ENCODE results near the gene WDR48. TPM values are rescaled to one million over a fixed set of nuclear protein-coding genes. Genes with fewer than 3 reads are reported as not detected.
A peak's percentile ranks its signal among the peaks of the same experiment; 100 is the strongest.

The WDR48 gene
- total and polyA plus RNA-seq, 8 donors = 6.3 to 25.8 (median 15.4) TPM

- intact Hi-C loops (cut with DNase I) = no loop called here
- DNase-seq (peak in 1 of 6 donors; percentile 52), FAIRE-seq (no peak), ATAC-seq (no peak)
- no peaks in the 10 kb centered on the region for H3K27me3 ChIP-seq
- 3 to 7% methylated on average over 16 of the region's 16 CpGs for WGBS, 2 donors
- peaks cover 0 to 20% (median 5%) of the 10 kb centered on the region in 3 donors for H3K4me1 ChIP-seq
- no peaks in the 10 kb centered on the region for H3K9me3 ChIP-seq
- H3K36me3 ChIP-seq = no peaks in the 10 kb centered on the region
- H3K27ac ChIP-seq = peak overlapping the region; percentile 92 to 99 (median 92)
- H3K4me3 ChIP-seq = peak overlapping the region; percentile 80 to 100 (median 96)
- TF ChIP-seq, protein P1, sequence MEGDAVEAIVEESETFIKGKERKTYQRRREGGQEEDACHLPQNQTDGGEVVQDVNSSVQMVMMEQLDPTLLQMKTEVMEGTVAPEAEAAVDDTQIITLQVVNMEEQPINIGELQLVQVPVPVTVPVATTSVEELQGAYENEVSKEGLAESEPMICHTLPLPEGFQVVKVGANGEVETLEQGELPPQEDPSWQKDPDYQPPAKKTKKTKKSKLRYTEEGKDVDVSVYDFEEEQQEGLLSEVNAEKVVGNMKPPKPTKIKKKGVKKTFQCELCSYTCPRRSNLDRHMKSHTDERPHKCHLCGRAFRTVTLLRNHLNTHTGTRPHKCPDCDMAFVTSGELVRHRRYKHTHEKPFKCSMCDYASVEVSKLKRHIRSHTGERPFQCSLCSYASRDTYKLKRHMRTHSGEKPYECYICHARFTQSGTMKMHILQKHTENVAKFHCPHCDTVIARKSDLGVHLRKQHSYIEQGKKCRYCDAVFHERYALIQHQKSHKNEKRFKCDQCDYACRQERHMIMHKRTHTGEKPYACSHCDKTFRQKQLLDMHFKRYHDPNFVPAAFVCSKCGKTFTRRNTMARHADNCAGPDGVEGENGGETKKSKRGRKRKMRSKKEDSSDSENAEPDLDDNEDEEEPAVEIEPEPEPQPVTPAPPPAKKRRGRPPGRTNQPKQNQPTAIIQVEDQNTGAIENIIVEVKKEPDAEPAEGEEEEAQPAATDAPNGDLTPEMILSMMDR (IDR thresholded peaks at IDR 0.05) = no peak
Measured at GRCh38 chr3:39106281-39106811, 54.5 kb downstream of the WDR48 start.

- Histone ChIP-seq H3K9me3 (no peaks in the 10 kb centered on the region), H3K27me3 (no peaks in the 10 kb centered on the region), H3K27ac (peak overlapping the region; percentile 92 to 99 (median 92)), H3K4me1 (peaks cover 0 to 20% (median 5%) of the 10 kb centered on the region in 3 donors), H3K4me3 (peak overlapping the region; percentile 80 to 100 (median 96)), H3K36me3 (no peaks in the 10 kb centered on the region)
- FAIRE-seq (no peak), DNase-seq (peak; percentile 60 to 90 (median 71)), ATAC-seq (peak; percentile 71 to 80 (median 74))
- WGBS, 2 donors = 0% methylated on average over 55 of the region's 55 CpGs
- TF ChIP-seq, protein P1 (IDR thresholded peaks at IDR 0.05) = no peak
- intact Hi-C loops (cut with DNase I) = no loop called here
Measured at GRCh38 chr3:39106851-39107387, 55.1 kb downstream of the WDR48 start.

- Histone ChIP-seq H3K9me3 (no peaks in the 10 kb centered on the region), H3K27ac (peak within 1 kb of the TSS; percentile 92 to 99 (median 92)), H3K4me3 (peak within 1 kb of the TSS; percentile 80 to 100 (median 96)), H3K4me1 (peaks cover 0 to 20% (median 5%) of the 10 kb centered on the region in 3 donors), H3K36me3 (no peaks in the 10 kb centered on the region), H3K27me3 (no peaks in the 10 kb centered on the region)
- DNase-seq = peak; percentile 85 to 95 (median 88)
- 0 to 1% methylated on average over 74 of the region's 74 CpGs for WGBS, 2 donors
- ATAC-seq = peak; percentile 90 to 93 (median 92)
- intact Hi-C loops (cut with DNase I) = no loop called here
- TF ChIP-seq, protein P1 (IDR thresholded peaks at IDR 0.05) = no peak
- FAIRE-seq = no peak
Measured at GRCh38 chr3:39107388-39108199, 55.8 kb downstream of the WDR48 start, which contains the start of the genes GORASP1 and TTC21A. GORASP1 (minus strand) TSS chr3:39107627; CDS start chr3:39107541, 86 bp downstream. TTC21A (plus strand) TSS chr3:39107680; CDS start chr3:39107838, 158 bp downstream.

- Histone ChIP-seq H3K4me1 (peaks cover 0 to 20% (median 5%) of the 10 kb centered on the region in 3 donors), H3K9me3 (no peaks in the 10 kb centered on the region), H3K27ac (peak overlapping the region; percentile 92 to 99 (median 92)), H3K36me3 (no peaks in the 10 kb centered on the region), H3K27me3 (no peaks in the 10 kb centered on the region), H3K4me3 (peak overlapping the region; percentile 80 to 100 (median 96))
- intact Hi-C loops (cut with DNase I) = no loop called here
- ATAC-seq (peak in 2 of 4 donors; percentile 2 to 4), DNase-seq (peak in 1 of 6 donors; percentile 7), FAIRE-seq (no peak)
- WGBS, 2 donors = 44 to 48% methylated on average over 2 of the region's 2 CpGs
- TF ChIP-seq, protein P1 (IDR thresholded peaks at IDR 0.05) = no peak
Measured at GRCh38 chr3:39108200-39108710, 56.4 kb downstream of the WDR48 start.

All from pancreas (tissue), 10 donors.